ENCODE results near the gene TNN.

The TNN gene

DNA sequence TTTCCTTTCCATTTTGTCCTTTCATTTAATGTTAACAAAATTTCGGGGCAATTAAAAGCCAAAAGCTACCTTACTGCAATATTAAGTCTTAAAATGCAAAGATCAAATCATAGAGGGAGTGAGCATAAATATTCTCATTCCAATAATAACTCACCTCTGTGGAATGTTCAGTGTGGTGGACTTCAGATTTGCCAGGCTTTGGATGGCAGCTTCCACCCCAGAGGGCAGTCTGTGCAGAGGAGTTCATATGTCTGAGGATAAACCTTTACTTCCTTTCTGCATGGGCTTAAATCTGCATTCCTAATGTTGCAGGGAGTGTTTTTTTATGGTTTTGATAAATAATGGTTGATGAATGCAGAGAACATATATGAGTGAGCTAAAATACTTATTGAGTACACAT, 108.6 kb downstream of the TNN start:
- no peak for DNase-seq (ENCODE audit: low read depth in 3 of 3)

DNA sequence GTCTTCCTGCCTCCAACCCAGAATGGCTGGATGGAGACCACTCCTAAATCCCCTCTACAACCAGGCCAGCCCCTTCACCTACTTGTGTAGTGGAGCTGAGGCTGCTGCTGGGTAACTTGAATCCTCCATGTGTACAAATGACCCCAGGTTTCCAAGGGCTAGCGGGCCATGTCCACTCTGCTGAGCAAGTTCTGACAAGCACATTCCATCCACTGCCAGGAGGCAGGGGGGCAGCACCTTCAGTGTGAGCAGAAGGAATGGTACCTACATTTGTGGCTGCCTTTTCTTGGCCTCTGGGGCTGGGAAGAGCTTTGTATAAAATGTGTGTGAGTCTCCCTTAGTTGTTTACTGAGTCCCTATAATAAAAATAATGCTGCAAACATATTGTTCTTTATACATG, 110.4 kb downstream of the TNN start:
- DNase-seq (ENCODE audit: low read depth in 3 of 3) = no peak

DNA sequence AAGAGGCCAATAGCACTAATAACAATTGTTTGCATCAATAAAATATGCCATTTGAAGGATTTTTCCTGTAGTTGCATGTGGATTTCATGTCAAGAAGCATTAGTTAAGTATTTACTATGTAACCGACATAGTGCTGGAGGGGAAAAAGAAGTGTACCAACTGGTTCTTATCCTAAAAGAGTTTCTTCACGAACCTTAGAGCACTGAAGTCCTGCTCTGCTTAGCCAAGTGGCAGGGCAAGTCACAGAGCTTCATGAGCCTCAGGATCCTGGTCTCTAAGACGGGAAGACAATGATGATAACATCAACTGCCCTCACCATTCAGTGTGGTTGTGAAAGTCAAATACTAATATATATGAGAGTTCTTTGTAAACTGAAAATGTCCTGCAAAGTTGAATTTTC, 110.8 kb downstream of the TNN start:
- DNase-seq (ENCODE audit: low read depth in 3 of 3) = no peak

DNA sequence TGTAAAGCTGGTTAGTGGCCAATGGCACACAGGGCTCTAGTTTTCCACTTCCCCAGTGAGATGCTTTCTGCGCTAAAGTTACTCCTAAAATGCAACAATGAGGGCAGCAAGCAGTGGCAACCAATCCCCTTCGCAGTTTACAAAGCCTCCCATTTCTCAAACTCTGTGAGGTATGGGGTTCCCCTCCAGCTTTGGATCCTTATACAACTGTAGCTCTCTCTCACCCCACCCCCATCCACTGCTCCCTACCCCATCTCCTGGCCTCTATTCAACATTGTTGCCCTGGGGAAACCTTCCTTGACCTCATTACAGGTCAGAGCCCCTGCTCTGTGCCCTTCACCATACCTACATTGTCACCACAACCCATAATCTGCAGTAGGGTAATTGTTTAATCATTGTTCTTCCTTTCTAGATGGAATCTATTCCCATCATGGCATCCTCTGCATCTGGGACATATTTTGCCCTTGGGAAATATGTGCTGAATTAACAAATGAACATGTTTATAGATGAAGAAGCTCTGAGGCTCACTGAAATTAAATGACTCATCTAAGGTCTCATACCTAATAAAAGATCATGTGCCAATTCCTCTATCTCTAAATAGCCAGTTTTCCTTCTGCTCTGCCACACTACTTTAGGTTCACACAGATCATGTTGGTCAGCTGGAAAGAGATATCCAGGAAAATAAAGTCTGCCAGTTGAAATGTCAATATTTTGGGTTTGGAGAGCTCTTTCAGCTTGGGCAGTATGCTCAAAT, 112.4 kb downstream of the TNN start:
- no peak for DNase-seq (ENCODE audit: low read depth in 3 of 3)

DNA sequence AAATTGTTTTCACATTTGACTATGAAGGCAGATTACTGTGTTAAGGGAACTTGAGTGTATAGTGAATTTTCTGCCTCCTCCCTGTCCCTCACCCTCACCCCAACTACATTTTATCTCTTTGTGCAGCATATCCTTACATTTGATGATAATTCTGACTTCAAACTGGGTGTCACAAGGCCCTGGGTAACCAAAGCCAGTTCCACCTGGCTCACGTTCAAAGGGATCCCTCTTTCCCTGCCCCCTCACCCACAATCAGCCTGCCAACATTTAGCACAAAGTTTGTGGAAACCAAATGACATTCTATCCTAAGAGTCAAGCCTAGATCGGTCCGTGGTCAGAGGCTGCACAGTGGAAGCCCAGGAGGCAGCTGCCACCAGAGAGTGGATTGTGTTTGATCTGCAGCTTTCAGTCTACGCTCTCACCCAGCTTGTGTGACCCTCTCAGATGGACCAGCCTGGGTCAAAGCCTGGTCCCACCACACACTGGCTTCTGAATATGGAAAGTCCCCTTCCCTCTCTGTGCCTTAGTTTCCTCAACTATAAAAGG, 114.6 kb downstream of the TNN start:
- DNase-seq (ENCODE audit: low read depth in 3 of 3) = no peak

DNA sequence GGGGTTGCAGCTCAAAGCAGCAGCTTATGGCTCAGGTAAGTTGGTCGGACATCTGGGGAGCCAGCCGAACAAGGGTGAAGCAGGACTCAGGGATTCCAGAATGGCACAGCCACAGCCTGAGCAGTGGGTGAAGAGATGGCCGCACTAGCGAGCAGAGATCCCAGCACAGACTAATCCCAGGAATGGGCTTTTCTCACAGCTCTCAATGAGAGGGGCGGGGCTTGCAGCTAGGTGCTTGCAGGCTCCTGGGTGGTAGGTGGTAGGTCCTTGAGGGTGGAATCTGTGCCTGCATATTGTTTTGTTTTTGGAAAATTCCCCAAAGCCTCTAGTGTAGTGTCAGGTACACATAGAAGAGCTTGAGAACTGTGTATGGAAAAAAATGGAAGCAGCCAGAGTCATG, 116.0 kb downstream of the TNN start:
- no peak for DNase-seq (ENCODE audit: low read depth in 3 of 3)

DNA sequence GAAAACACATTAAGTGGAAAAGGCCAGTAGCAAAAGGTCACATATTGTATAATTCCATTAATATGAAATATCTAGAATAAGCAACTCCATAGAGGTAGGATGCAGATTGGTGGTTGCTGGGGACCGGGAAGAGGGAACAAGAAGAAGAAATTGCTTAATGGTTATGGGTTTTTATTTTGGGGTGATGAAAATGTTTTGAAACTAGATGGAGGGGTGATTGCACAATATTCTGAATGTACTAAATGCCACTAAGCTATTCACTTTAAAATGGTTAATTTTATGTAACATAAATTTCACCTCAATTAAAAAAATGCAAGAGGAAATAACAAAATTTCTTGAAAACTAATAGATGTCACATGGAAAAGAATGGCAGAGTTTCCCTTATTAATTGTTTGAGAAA, 118.3 kb downstream of the TNN start:
- no peak for DNase-seq (ENCODE audit: low read depth in 3 of 3)

DNA sequence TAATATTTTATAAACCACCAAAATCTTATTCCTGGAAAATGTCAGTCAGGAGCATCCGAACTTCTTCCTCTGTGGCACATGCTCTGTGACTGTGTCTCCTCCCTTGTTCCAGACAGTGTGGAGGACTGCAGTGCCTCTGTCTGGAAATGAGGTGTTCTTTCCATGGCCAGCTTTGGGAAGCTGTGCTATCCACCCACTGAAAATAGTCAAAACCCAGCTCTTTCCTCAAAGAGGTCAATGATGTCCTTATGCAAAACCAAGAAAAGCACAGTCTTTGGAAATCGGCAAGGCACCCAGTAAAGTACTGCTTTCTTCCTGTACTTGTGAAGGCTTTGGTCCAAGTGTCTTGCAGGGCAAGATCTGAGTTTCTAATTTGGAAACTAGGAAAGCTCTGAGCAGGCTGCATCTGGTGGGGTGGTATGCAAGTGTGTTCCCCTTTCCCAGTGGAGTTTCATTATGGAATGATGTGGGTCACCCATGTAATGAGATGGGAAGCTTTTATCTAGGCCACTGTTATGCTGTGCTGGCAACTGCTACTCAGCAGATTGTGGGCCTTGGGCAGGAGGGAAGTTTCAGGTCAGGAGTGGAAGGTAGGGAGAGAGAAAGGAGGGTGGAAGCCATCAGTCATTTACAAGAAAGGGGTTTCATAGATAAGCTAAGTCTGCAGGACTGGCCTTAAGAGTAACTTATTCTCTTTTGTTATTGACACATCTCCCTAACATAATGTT, 119.0 kb downstream of the TNN start:
- DNase-seq (ENCODE audit: low read depth in 3 of 3) = no peak

DNA sequence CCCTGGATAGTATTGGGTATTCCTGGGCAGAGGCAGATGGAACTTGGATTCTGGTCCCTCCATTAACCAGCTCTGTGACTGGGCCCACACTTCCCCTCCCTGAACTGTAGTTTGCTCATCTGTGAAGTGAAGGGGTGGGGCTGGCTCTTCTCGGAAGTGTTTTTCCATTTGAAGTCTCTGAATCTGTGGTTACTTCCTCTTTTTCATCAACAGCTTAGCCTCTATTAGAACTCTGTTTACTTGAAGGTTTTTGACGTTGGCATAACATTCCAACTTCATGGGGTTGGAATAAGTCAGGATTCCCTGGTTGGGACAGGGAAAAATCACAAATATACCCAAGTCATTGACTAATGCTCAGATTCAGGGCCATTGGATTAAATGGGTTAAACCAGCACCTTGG, 121.3 kb downstream of the TNN start:
- DNase-seq (ENCODE audit: low read depth in 3 of 3) = peak in 2 of 3 experiments; percentile 33 to 48

DNA sequence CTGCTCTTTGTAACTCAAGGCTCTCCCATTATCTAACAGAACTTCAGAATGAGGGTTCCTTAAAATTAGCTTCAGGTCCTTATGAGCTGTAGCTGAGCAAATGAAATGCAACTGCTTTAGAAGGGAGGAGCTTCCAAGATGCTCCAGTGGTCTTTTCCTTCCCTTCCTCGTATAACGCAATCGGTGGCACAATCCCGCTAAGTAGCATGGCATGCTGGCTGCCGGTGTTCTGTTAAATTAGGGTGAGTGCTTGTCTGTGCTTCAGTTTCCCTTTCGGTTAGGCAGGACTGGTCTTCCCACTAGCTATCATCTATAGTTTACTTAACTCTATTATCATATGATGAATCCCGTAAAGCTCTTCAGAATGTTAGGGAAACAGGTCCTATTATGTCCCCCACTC, 124.0 kb downstream of the TNN start:
- DNase-seq (ENCODE audit: low read depth in 3 of 3) = no peak

DNA sequence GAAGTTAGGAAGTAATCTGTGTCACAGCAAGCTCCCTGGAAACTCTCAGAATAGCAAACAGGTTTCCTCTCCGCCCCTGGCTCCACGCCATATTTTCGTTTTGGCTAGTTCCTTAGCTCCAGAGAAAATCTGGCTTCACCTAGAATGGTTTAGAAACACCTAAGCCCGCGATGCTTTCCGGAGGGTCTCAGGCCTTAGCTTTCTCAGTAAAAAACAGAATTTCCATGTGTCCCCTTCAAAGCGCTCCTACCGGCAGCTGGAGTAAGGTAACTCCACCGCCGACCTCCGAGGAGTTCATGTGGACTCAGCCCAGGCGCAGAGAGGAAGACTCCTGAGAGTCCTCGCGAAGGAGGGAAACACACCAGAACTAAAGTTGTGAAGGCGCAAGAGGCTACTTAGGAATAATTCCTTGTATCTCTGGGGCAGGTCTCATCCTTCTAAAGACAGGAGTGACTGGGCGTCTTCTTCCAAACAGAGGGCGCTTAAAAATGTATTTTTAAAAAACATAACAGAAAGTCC, 124.5 kb downstream of the TNN start:
- DNase-seq (ENCODE audit: low read depth in 3 of 3) = peak in 1 of 3 experiments; percentile 16

DNA sequence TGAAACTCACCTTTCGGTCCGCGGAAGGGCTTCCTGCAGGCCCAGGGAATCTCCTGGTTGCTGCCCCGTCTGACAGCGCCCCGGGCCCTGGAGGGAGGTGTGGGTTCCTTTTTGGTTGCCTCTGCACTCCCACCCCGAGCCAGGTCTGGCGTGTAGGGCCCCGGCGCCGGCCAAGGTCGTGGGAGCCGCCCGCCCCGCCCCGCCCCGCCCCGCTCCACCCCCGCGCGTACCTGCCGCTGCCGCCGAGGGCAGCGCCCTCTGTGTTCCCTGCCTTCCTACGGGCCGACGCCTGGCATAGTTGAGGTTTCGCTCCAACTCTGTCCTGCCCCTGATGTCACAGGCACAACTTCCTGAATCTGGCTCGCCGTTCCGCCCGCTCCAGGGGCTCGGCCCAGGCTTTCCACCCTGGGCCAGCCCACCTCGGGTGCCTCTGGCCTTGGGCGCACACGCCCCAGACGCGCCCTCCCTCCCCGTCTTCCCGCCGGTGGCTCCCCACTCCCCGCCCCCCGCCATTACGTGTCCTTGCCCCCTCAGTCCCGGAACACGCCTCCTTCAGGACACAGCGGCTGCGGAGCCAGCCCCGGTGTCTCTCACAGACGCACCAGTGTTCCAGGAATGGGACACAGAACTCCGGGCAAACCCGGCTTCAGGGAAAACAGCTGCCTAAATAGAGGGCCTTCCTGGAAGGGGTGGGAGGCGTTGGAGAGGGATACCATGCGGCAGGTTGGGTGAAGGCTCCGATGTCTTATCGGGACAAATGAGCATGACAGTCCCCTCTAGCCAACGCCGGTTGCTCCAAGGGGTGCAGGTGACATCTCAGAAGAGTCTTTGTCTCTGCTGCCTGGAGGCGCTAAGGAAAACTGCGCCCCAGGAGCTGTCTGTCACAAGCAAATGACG, 125.2 kb downstream of the TNN start, which contains the start of gene KIAA0040:
Gene KIAA0040 (minus strand): TSS at position 147 of the 897 bp plus-strand sequence. CDS start 31,763 bp downstream, outside the sequence.
- DNase-seq (ENCODE audit: low read depth in 3 of 3) = peak in 2 of 3 experiments; percentile 29 to 39

DNA sequence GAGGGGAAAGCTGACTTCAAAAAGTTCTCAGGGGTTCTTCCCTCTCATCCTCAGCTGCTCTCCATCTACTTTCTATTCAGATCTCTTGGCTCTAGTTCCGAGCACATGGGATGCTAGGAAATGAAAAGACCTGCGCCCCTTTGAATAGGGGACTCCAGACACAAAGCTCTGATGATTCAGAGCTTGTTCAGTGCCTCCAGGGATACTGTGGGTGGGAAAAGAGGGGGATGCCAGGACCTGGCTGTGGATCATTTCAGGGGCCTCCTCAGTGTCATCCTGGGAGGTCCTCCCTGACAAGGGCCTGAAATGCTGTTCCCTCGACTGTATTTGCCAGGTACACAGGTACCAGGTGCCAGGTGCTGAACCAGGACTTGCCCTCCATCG, 125.9 kb downstream of the TNN start:
- no peak for DNase-seq (ENCODE audit: low read depth in 3 of 3)

DNA sequence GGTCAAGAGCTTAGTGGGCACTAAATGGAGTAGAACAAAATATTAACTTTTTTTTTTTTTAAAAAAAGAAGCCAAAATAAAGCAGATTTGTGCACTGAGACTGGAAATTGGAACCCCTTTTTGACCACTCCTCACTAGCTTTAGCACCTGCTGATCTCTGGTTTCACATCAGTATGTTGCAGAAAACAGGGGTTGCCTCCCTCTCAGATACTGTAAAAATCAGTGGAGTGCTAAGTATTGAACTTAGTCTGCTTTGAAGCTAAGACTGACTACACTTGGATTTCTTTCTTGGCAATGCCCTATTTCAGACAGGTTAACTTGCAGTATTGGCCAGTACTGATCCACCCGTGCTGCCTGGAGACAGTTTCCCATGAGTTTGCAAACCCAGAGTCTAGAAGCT, 127.6 kb downstream of the TNN start:
- no peak for DNase-seq (ENCODE audit: low read depth in 3 of 3)

DNA sequence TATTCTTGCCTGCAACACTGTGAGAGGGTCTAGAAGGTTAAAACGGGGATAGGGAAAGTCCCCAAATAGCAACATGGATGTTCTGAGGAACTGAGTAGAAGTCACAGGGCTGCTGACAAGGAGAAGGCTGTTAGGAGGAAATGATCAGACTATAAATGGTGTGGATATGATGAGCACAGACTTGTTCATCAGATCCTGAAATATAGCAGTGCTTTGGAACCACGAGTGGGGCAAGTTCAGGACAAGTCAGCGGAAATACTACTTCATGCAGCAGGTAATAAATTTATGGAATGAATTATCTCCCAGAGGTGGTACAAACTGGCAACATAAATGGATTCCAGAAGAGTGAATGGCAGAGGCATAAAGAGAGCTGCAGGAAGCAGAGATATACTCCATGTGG, 128.2 kb downstream of the TNN start:
- DNase-seq (ENCODE audit: low read depth in 3 of 3) = no peak

DNA sequence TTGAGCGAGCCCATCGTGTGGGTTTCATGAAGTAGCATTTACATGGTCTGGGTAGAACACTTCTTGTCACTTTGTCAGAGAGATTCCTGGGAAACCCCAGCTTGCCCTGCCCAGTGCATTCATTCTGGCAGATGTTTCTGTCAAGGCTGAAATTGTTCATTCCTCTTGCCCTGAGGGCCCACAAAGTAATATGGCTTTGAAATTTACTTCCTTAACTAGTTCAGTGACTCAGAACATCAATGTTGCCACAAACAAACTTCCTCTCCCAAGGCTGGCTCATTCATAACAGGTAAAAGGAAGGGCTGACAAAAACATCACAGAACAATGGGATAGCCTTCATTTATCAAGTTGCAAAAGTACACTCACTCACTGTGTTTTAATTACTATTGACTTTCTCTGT, 129.9 kb downstream of the TNN start:
- no peak for DNase-seq (ENCODE audit: low read depth in 3 of 3)
